ELF-1 (cell line): ENCODE results near the gene SPATA6.
"Not testable (repeated sequence)": the region's sequence is repeated elsewhere in the genome, so short reads cannot be mapped to it uniquely, and the experiment has no call there.

Source experiments
- DNase-seq: peaks from one replicate; pipeline ENCODE4 v3.0.0-alpha.2; 2016; ENCODE audit warnings: low read depth, low spot score

SPATA6 gene

DNA sequence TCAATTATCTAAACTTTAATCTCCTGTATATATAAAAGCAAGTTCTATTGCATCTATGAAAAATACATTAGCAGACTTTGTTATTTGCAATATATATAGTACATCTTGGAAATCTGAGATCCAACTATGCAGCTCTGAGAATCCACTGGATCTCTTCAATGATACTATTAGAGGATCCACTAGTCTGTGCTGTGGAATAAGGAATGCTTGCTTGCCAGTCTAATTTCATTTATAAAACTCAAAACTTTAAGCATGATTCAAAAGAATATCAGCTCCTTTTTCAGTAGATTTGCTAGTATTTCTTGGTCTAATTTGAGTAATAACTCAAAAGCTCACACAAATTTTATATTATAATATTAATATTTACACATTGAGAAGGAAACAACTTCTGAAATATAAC, 115.1 kb downstream of the SPATA6 start:
- no peak for DNase-seq

DNA sequence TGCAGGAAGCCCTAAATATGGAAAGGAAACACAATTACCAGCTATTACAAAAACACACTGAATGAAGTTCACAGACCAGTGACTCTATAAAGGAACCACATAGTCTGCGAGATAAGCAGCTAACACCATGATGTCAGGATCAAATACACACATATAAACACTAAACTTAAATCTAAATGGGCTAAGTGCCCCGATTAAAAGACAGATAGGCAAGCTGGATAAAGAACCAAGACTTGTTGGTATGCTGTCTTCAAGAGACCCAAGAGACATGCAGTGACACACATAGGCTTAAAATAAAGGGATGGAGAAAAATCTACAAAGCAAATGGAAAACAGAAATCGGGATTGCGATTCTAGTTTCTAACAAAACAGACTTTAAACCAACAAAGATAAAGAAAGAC, 127.6 kb downstream of the SPATA6 start:
- no peak for DNase-seq

- DNase-seq, result no peak
Measured at GRCh38 chr1:48341221-48341620, 130.8 kb downstream of the SPATA6 start.

DNA sequence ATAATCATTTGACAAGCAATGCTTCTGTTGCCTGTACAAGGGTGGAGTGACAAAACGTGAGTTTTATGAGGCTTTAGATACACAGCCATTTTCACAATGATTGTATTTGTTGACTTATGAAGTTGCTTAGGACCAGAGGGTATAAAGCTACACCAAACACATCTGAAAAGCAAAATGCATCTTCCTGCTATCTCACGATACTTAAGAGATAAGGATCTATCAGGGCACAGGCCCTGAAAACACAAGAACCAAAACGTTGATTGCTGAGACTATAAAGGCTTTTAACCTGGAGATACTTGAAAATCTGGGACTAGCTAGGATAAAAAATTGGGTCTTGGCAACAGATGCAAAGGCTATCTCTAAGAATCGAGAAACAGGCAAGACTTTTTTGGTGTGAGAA, 133.7 kb downstream of the SPATA6 start:
- no peak for DNase-seq

DNA sequence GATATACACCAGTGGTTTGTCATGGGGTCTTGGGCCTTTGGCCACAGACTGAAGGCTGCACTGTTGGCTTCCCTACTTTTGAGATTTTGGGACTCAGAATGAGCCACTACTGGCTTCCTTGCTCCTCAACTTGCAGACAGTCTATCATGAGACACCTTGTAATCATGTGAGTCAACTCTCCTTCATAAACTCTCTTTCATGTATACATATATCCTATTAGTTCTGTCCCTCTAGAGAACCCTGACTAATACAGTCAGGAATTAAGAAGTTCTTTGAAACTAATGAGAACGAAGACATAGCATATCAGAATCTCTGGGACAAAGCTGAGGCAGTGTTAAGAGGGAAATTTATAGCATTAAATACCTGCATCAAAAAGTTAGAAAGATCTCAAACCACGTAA, 138.7 kb downstream of the SPATA6 start:
- no peak for DNase-seq

DNA sequence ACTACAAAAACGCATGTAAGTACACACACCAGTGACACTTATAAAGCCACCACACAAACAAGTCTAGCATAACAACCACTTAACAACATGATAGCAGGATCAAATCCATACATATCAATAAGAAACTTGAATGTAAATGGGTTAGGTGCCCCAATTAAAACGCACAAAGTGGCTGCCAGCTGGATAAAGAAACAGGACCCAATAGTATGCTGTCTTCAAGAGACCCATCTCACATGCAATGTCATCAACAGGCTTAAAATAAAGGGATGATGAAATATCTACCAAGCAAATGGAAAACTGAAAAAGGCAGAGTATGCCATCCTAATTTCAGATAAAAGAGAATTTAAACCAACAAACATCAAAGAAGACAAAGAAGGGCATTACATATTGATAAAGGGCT, 139.9 kb downstream of the SPATA6 start:
- no peak for DNase-seq

DNA sequence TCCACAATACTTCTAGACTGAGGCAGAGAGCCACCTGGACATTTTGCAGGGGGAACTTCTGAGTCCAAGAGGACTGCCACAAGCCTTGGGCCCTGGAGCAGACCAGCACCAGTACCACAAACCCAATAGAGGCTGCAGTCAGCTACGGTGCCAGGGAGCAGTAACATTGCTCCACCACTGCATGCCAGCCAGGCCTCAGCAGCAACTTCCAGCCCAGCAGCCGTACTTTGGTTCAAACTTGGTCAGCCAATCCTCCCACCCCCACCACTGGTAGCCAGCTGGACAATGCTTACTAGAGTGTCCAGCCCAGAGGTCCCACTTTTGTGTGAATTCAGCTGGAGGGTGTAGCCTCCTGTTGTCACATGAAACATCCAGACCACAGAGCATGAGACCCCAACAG, 142.1 kb downstream of the SPATA6 start:
- DNase-seq, result no peak

DNA sequence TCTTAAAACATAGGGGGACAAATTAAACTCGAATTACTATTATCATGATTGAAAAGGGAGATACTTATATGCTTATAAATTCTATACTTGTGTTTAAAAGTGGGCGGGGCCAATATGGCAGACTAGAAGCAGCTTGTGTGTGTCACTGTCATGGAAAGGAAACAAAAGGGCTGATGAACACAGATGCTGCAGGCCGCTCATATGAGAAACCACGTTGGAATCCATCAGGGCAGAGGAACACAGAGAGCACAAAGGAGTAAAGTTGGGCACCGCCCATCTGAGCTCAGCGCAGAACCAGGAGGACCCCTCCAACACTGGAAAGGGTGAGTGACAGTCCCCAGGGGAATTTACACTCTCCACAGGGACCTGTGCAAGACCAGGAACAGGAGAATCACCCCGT, 142.5 kb downstream of the SPATA6 start:
- no peak for DNase-seq

- not testable (repeated sequence) for DNase-seq
Measured at GRCh38 chr1:48311829-48312228, 160.2 kb downstream of the SPATA6 start.

DNA sequence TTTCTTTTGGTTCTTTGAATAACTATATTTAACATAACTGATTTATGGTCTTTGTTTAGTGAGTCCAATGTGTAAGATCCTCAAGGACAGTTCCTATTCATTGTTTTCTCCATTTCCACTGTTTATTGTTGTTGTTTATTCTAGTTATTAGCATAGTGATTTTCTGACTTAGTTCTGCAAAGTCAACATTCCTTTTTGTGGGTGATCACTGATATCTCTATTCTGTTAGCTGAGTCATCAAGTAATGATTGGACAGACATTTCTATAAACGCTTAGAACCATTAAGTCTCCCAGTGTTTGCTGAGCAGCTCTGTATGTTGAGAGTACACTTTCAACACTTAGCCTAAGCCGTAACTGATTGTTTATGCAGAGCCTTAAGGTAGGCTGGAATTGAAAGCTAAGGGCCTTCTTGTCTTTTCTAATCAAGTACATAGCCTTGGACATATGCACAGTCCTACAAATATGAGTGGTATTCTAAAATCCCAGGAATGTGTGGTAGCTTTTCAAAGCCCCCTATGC, 162.4 kb downstream of the SPATA6 start:
- no peak for DNase-seq

- DNase-seq, result no peak
Measured at GRCh38 chr1:48302652-48303051, 169.4 kb downstream of the SPATA6 start.

DNA sequence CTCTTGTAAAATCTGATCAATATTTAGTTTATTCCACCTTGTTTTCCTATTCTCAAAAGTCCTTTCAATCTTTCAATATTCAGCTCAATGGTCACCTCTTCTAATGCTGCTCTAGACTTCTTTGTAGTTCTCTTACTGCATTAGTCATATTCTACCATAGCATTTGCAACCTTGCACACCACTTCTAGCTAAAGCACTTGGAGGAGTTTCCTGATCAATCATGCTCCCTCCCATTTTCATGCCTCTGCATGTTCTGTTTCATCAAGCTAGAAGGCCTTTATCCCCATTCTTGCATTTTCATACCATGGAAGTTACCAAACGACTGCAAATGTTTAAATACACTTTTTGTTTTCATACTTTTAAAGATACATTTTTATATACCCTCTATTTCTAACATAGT, 177.3 kb downstream of the SPATA6 start:
- DNase-seq, result no peak

GRCh38 chr1:48294094-48294493, 177.9 kb downstream of the SPATA6 start:
- not testable (repeated sequence) for DNase-seq

- DNase-seq, result no peak
Measured at GRCh38 chr1:48292706-48293105, 179.3 kb downstream of the SPATA6 start.

- peak; percentile 85 for DNase-seq
Measured at GRCh38 chr1:48291421-48291820, 180.6 kb downstream of the SPATA6 start.

- DNase-seq, result no peak
Measured at GRCh38 chr1:48285525-48285924, 186.5 kb downstream of the SPATA6 start.

DNA sequence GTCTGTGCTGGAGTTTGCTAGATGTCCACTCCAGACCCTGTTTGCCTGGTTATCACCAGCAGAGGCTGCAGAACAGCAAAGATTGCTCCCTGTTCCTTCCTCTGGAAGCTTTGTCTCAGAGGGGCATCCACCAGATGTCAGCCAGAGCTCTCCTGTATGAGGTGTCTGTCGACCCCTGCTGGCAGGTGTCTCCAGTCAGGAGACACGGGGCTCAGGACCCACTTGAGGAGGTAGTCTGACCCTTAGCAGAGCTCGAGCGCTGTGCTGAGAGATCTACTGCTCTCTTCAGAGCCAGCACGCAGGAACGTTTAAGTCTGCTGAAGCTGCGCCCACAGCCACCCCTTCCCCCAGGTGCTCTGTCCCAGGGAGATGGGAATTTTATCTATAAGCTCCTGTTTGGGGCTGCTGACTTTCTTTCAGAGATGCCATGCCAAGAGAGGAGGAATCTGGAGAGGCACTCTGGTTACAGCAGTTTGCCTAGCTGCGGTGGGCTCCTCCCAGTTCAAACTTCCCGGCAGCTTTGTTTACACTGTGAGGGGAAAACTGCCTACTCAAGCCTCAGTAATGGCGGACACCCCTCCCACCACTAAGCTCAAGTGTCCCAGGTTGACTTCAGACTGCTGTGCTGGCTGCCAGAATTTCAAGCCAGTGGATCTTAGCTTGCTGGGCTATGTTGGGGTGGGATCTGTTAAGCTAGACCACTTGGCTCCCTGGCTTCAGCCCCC, 187.1 kb downstream of the SPATA6 start:
- peak; percentile 39 for DNase-seq

- DNase-seq, result not testable (repeated sequence)
Measured at GRCh38 chr1:48282329-48282728, 189.7 kb downstream of the SPATA6 start.

GRCh38 chr1:48277437-48277836, 194.6 kb downstream of the SPATA6 start:
- DNase-seq, result not testable (repeated sequence)

- DNase-seq, result no peak
Measured at GRCh38 chr1:48266576-48266975, 205.4 kb downstream of the SPATA6 start.

DNA sequence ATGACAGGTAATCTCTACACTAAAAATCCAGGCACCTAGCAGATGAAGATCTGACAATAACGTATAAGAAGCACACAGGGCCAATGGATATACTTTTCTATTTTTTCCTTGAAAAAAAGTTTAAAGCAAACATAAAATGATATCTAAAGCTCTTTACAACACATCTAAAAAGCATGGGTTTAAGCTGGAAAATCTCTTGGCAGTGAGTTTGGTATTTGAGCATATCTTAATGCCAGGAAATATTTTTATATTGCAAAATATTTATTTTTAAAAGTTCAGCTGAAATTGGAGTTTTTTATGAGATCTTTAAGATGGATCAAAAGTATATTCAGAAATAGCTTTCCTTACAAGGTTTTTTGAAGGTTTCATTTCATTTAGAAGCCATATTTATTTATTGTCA, 209.0 kb downstream of the SPATA6 start:
- no peak for DNase-seq

DNA sequence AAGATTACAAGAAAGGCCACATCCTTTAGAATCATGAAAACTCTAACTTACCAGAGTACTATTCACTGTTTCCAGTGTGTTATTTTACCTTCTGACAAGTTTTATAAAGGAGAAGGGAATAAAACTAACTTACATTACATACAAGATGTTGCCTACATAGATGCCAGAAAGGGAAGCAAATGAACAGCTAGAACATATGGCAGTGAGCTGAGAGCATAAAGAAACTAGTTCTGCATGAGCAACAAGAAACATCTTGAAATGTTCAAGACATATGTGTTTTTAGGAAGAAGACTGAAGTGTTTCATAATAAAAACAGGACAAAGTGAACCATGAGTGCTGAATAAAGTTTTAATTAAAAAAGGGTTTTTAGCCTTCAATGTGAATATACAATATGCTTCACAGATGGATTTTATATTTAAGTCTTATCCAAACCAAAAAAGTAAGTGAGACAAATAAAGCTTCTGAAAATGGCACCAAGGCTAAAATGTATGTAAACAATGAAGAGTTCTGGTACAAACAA, 210.1 kb downstream of the SPATA6 start:
- DNase-seq, result no peak

- no peak for DNase-seq
Measured at GRCh38 chr1:48258106-48258505, 213.9 kb downstream of the SPATA6 start.

- DNase-seq, result no peak
Measured at GRCh38 chr1:48254254-48254653, 217.8 kb downstream of the SPATA6 start.
